ENCODE measurements around the gene NCCRP1.

DNA sequence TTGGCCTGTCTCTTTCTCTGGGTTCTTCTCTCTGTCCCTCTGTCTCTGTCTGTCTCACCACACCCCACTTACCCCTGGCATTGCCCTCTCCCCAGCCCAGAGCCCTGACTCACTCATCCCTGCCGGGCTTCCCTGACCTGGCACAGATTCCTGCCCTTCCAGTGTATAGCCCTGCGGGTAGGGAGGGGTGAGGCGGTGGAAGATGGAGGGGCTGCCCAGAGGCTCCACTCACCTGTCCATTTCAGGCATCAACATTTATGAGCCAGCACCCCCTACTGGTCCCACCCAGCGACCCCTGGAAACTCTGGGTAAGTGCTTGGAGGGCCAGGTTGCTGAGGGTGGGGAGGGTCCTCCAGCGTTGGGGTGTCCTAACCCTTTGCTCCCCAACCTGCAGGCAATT lies 1.0 kb downstream of the NCCRP1 start:
- TF ChIP-seq POLR2A (IDR thresholded peaks at IDR 0.05) (no peak), POLR2AphosphoS5 (IDR thresholded peaks at IDR 0.05) (no peak)
- TF ChIP-seq, protein P1, sequence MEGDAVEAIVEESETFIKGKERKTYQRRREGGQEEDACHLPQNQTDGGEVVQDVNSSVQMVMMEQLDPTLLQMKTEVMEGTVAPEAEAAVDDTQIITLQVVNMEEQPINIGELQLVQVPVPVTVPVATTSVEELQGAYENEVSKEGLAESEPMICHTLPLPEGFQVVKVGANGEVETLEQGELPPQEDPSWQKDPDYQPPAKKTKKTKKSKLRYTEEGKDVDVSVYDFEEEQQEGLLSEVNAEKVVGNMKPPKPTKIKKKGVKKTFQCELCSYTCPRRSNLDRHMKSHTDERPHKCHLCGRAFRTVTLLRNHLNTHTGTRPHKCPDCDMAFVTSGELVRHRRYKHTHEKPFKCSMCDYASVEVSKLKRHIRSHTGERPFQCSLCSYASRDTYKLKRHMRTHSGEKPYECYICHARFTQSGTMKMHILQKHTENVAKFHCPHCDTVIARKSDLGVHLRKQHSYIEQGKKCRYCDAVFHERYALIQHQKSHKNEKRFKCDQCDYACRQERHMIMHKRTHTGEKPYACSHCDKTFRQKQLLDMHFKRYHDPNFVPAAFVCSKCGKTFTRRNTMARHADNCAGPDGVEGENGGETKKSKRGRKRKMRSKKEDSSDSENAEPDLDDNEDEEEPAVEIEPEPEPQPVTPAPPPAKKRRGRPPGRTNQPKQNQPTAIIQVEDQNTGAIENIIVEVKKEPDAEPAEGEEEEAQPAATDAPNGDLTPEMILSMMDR (IDR thresholded peaks at IDR 0.05), result no peak

All from gastroesophageal sphincter (tissue), 3 donors.